ENCODE measurements around the gene ANKH.

GRCh38 chr5:14868771-14869170 lies 2.8 kb downstream of the ANKH start:
- TF ChIP-seq CTCF (IDR thresholded peaks at IDR 0.05) (no peak), EZH2 (IDR thresholded peaks at IDR 0.05) (no peak), EZH2phosphoT487 (IDR thresholded peaks at IDR 0.05) (no peak)

Measured in neural progenitor cell (in vitro differentiated cells).